HEK293 (cell line): ENCODE measurements around the gene TSBP1.
A peak's percentile ranks its signal among the peaks of the same experiment; 100 is the strongest.
"Not testable (repeated sequence)": the region's sequence is repeated elsewhere in the genome, so short reads cannot be mapped to it uniquely, and the experiment has no call there.

Experiments used
- CTCF ChIA-PET: fragments of 350-600 bp; formaldehyde crosslinking; extraction: SDS; loops from one replicate; lab custom pipeline; 2021; ENCODE audit warnings: antibody characterized with exemption; lab: Yijun Ruan, JAX
- POLR2A ChIA-PET: fragments of 300-600 bp; formaldehyde crosslinking; extraction: SDS; loops from one replicate; lab custom pipeline; 2020; ENCODE audit warnings: antibody characterized with exemption, inconsistent platforms; lab: Yijun Ruan, JAX
- H3K27ac ChIP-seq: fragments of 200-500 bp; sonication (Bioruptor generic); 2 replicates; pipeline ENCODE4 v1.5.1; 2014; ENCODE audit warnings: low read depth, low read length, control low read depth, inconsistent platforms; ENCODE audit errors: extremely low read depth
- H3K36me3 ChIP-seq, 2 experiments: fragments of 200-500 bp in 1 of 2; sonication (Bioruptor generic) in 1 of 2; 1 replicate in 1 of 2; 2 replicates in 1 of 2; pipeline ENCODE4 v1.5.1; 2014 to 2017; ENCODE audit warnings: inconsistent platforms in 2 of 2, low read length in 2 of 2; ENCODE audit not compliant: control insufficient read depth in 2 of 2, insufficient read depth in 1 of 2
- H3K4me1 ChIP-seq: fragments of 200-500 bp; sonication (Bioruptor generic); 2 replicates; pipeline ENCODE4 v1.5.1; 2014; ENCODE audit warnings: mild to moderate bottlenecking, low read length, inconsistent platforms; ENCODE audit not compliant: control insufficient read depth, insufficient read depth
- H3K4me3 ChIP-seq: 2 replicates; pipeline ENCODE4 v1.5.1; 2011; ENCODE audit warnings: low read depth, mild to moderate bottlenecking, control low read depth, low read length, moderate library complexity
- H3K9me3 ChIP-seq: fragments of 200-500 bp; sonication (Bioruptor generic); 2 replicates; pipeline ENCODE4 v1.5.1; 2014; ENCODE audit warnings: low read depth, low read length, inconsistent platforms; ENCODE audit not compliant: control insufficient read depth, insufficient read depth
- GFI1B ChIP-seq: fragments of 450-650 bp; formaldehyde crosslinking; IDR thresholded peaks from 2 replicates; pipeline ENCODE4 v1.5.1; 2016; ENCODE audit warnings: missing biosample characterization, missing genetic modification characterization
- GLIS1 ChIP-seq: fragments of 450-650 bp; formaldehyde crosslinking; IDR thresholded peaks from 2 replicates; pipeline ENCODE4 v1.5.1; 2016; ENCODE audit warnings: missing biosample characterization, missing genetic modification characterization
- HOXA7 ChIP-seq: sonication (generic); formaldehyde crosslinking; IDR thresholded peaks from 2 replicates; pipeline ENCODE4 v1.8.1; 2022; ENCODE audit warnings: missing genetic modification reagents, borderline replicate concordance
- IKZF3 ChIP-seq: fragments of 450-650 bp; IDR thresholded peaks from 2 replicates; pipeline ENCODE4 v1.5.0; 2018; ENCODE audit warnings: missing biosample characterization, mild to moderate bottlenecking, missing genetic modification characterization, moderate library complexity
- KLF8 ChIP-seq: fragments of 450-650 bp; formaldehyde crosslinking; IDR thresholded peaks from 2 replicates; pipeline ENCODE4 v1.5.1; 2016; ENCODE audit warnings: missing biosample characterization, missing genetic modification characterization
- OVOL3 ChIP-seq: fragments of 450-650 bp; formaldehyde crosslinking; IDR thresholded peaks from 2 replicates; pipeline ENCODE4 v1.5.1; 2016; ENCODE audit warnings: missing biosample characterization, missing genetic modification characterization
- SCRT1 ChIP-seq: fragments of 450-650 bp; formaldehyde crosslinking; IDR thresholded peaks from 2 replicates; pipeline ENCODE4 v1.5.1; 2016; ENCODE audit warnings: missing biosample characterization, missing genetic modification characterization, borderline replicate concordance
- SCRT2 ChIP-seq: fragments of 450-650 bp; formaldehyde crosslinking; IDR thresholded peaks from 2 replicates; pipeline ENCODE4 v1.5.1; 2016; ENCODE audit warnings: missing biosample characterization, missing genetic modification characterization
- TRIM28 ChIP-seq: IDR thresholded peaks from 2 replicates; pipeline ENCODE4 v1.6.1; 2011; ENCODE audit warnings: low read length, control low read depth, borderline replicate concordance
- ZBTB21 ChIP-seq: fragments of 450-650 bp; formaldehyde crosslinking; IDR thresholded peaks from 2 replicates; pipeline ENCODE4 v1.5.1; 2017; ENCODE audit warnings: missing biosample characterization, missing genetic modification characterization
- ZBTB7A ChIP-seq: fragments of 450-650 bp; formaldehyde crosslinking; IDR thresholded peaks from 2 replicates; pipeline ENCODE4 v1.5.1; 2016; ENCODE audit warnings: low read depth, missing biosample characterization, missing genetic modification characterization
- ZFP3 ChIP-seq: fragments of 450-650 bp; formaldehyde crosslinking; IDR thresholded peaks from 2 replicates; pipeline ENCODE4 v1.5.1; 2016; ENCODE audit warnings: low read depth, missing biosample characterization, missing genetic modification characterization
- ZFP69B ChIP-seq: fragments of 450-650 bp; formaldehyde crosslinking; IDR thresholded peaks from 2 replicates; pipeline ENCODE4 v1.5.1; 2016; ENCODE audit warnings: missing biosample characterization, missing genetic modification characterization
- ZNF114 ChIP-seq: fragments of 450-650 bp; formaldehyde crosslinking; IDR thresholded peaks from 2 replicates; pipeline ENCODE4 v1.5.0; 2017; ENCODE audit warnings: missing biosample characterization, missing genetic modification characterization
- ZNF133 ChIP-seq: fragments of 450-650 bp; formaldehyde crosslinking; IDR thresholded peaks from 2 replicates; pipeline ENCODE4 v1.5.1; 2016; ENCODE audit warnings: missing biosample characterization, missing genetic modification characterization
- ZNF140 ChIP-seq: fragments of 450-650 bp; formaldehyde crosslinking; IDR thresholded peaks from 2 replicates; pipeline ENCODE4 v1.5.1; 2016; ENCODE audit warnings: missing biosample characterization, missing genetic modification characterization
- ZNF146 ChIP-seq: fragments of 450-650 bp; formaldehyde crosslinking; IDR thresholded peaks from 2 replicates; pipeline ENCODE4 v1.5.1; 2016; ENCODE audit warnings: missing biosample characterization, missing genetic modification characterization
- ZNF16 ChIP-seq: fragments of 450-650 bp; formaldehyde crosslinking; IDR thresholded peaks from 2 replicates; pipeline ENCODE4 v1.5.1; 2016; ENCODE audit warnings: low read depth, missing biosample characterization, missing genetic modification characterization
- ZNF292 ChIP-seq: fragments of 450-650 bp; formaldehyde crosslinking; IDR thresholded peaks from 2 replicates; pipeline ENCODE4 v1.5.1; 2016; ENCODE audit warnings: low read depth, missing biosample characterization, missing genetic modification characterization, borderline replicate concordance
- ZNF335 ChIP-seq: fragments of 450-650 bp; formaldehyde crosslinking; conservative IDR thresholded peaks from 2 replicates; pipeline ENCODE4 v1.5.1; 2016; ENCODE audit warnings: missing biosample characterization, missing genetic modification characterization
- ZNF350 ChIP-seq: fragments of 450-650 bp; formaldehyde crosslinking; IDR thresholded peaks from 2 replicates; pipeline ENCODE4 v1.5.0; 2017; ENCODE audit warnings: missing biosample characterization, mild to moderate bottlenecking, missing genetic modification characterization
- ZNF37A ChIP-seq: fragments of 450-650 bp; IDR thresholded peaks from 2 replicates; pipeline ENCODE4 v1.5.1; 2018; ENCODE audit warnings: missing biosample characterization, missing genetic modification characterization
- ZNF423 ChIP-seq: fragments of 450-650 bp; formaldehyde crosslinking; IDR thresholded peaks from 2 replicates; pipeline ENCODE4 v1.5.1; 2016; ENCODE audit warnings: missing biosample characterization, missing genetic modification characterization
- ZNF426 ChIP-seq: fragments of 450-650 bp; formaldehyde crosslinking; IDR thresholded peaks from 2 replicates; pipeline ENCODE4 v1.5.1; 2017; ENCODE audit warnings: missing biosample characterization, missing genetic modification characterization, mild to moderate bottlenecking, inconsistent platforms, moderate library complexity
- ZNF433 ChIP-seq: fragments of 450-650 bp; formaldehyde crosslinking; IDR thresholded peaks from 2 replicates; pipeline ENCODE4 v1.5.1; 2016; ENCODE audit warnings: missing biosample characterization, missing genetic modification characterization, low read depth
- ZNF510 ChIP-seq: fragments of 450-650 bp; formaldehyde crosslinking; IDR thresholded peaks from 2 replicates; pipeline ENCODE4 v1.5.1; 2018; ENCODE audit warnings: mild to moderate bottlenecking, missing genetic modification characterization, missing biosample characterization; ENCODE audit not compliant: insufficient replicate concordance
- ZNF558 ChIP-seq: fragments of 450-650 bp; formaldehyde crosslinking; IDR thresholded peaks from 2 replicates; pipeline ENCODE4 v1.5.1; 2016; ENCODE audit warnings: missing biosample characterization, missing genetic modification characterization
- ZNF707 ChIP-seq: fragments of 450-650 bp; formaldehyde crosslinking; IDR thresholded peaks from 2 replicates; pipeline ENCODE4 v1.5.1; 2016; ENCODE audit warnings: missing biosample characterization, missing genetic modification characterization
- TF ChIP-seq, protein P1 (sequence below): fragments of 450-650 bp; formaldehyde crosslinking; IDR thresholded peaks from 2 replicates; pipeline ENCODE4 v1.5.1; 2016; ENCODE audit warnings: missing biosample characterization, missing genetic modification characterization
- TF ChIP-seq, protein P2 (sequence below): fragments of 450-650 bp; formaldehyde crosslinking; IDR thresholded peaks from 2 replicates; pipeline ENCODE4 v1.5.1; 2016; ENCODE audit warnings: missing biosample characterization, missing genetic modification characterization
- TF ChIP-seq, protein P3 (sequence below): fragments of 450-650 bp; formaldehyde crosslinking; IDR thresholded peaks from 2 replicates; pipeline ENCODE4 v1.5.1; 2016; ENCODE audit warnings: missing biosample characterization, missing genetic modification characterization

TSBP1 gene

DNA sequence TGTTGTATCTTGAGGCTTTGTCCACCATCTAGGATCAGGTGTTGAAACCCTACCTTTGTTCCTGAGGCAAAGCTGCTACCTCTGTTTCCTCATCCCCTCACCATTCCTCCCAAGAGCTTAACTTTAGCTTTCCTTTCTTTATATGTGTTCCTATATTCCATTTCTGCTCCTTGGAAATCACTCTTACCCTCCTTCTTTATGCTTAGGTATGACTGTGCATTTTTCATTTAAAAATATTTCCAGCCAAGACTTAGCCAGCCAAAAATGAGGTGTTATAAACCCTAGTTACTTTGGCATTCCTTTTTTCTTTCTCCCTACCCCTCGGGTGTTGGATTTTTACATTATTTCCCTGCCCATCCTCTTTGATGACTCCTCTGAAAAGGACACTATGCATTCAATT lies 57.7 kb downstream of the TSBP1 start:
- Histone ChIP-seq H3K4me3 (no peak overlapping the region), H3K9me3 (no peaks in the 10 kb centered on the region), H3K27ac (no peak overlapping the region), H3K36me3 (no peaks in the 10 kb centered on the region), H3K4me1 (no peaks in the 10 kb centered on the region)
- TF ChIP-seq SCRT1 (tag by site-specific recombination) (no peak), TRIM28 (no peak), ZNF16 (tag by site-specific recombination) (no peak), ZFP3 (no peak), ZNF37A (no peak), ZNF140 (tag by site-specific recombination) (no peak), ZNF558 (tag by site-specific recombination) (no peak), ZBTB21 (no peak), ZNF146 (tag by site-specific recombination) (no peak), ZNF510 (tag by site-specific recombination) (no peak)
- TF ChIP-seq, protein P1, sequence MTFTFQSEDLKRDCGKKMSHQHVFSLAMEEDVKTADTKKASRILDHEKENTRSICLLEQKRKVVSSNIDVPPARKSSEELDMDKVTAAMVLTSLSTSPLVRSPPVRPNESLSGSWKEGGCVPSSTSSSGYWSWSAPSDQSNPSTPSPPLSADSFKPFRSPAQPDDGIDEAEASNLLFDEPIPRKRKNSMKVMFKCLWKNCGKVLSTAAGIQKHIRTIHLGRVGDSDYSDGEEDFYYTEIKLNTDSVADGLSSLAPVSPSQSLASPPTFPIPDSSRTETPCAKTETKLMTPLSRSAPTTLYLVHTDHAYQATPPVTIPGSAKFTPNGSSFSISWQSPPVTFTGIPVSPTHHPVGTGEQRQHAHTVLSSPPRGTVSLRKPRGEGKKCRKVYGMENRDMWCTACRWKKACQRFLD (tag by site-specific recombination): no peak
- TF ChIP-seq, protein P2, sequence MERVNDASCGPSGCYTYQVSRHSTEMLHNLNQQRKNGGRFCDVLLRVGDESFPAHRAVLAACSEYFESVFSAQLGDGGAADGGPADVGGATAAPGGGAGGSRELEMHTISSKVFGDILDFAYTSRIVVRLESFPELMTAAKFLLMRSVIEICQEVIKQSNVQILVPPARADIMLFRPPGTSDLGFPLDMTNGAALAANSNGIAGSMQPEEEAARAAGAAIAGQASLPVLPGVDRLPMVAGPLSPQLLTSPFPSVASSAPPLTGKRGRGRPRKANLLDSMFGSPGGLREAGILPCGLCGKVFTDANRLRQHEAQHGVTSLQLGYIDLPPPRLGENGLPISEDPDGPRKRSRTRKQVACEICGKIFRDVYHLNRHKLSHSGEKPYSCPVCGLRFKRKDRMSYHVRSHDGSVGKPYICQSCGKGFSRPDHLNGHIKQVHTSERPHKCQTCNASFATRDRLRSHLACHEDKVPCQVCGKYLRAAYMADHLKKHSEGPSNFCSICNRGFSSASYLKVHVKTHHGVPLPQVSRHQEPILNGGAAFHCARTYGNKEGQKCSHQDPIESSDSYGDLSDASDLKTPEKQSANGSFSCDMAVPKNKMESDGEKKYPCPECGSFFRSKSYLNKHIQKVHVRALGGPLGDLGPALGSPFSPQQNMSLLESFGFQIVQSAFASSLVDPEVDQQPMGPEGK (tag by site-specific recombination): no peak
- ChIA-PET CTCF (interaction anchor here (0.7 to 2.7 kb wide), 2 partner anchors 59 to 99 kb away, joined by 3 to 8 read pairs; no protein-coding TSS in a partner anchor), POLR2A (no interaction called here)

DNA sequence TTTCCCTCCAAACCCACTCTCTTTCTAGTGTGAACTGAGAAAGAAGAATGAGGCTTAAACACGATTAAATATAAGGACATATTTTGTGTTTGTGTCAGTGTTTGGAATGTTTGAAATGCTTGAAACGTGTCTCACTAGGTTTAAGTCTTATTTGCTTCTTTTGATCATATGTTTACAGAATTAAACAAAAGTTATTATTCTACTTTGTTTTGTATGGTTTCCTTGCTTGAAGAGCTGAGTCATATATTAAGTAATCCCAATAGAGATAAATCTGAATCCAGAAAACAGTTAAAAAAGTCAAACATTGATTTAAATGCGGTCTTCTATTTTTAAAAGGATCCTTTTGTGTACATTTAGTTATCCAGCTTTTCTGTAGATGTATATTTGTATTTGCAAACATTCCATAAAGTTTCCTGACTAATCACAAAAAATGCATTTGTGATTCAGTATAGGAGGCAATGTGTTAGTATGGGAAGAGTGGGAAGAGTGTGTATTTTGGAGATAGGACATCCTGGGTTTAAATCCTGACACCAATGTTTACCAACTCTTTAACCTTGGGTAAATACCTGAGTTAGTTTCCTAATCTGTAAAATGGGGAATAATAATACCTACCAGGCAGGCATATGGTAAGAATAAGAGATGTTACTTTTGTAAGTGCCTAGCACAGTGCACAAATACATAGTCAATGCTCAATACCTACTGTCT lies 72.9 kb downstream of the TSBP1 start:
- CTCF ChIA-PET: interaction anchor here (0.5 kb wide), 1 partner anchor 854 kb away, joined by 3 read pairs; no protein-coding TSS in a partner anchor
- POLR2A ChIA-PET: no interaction called here

DNA sequence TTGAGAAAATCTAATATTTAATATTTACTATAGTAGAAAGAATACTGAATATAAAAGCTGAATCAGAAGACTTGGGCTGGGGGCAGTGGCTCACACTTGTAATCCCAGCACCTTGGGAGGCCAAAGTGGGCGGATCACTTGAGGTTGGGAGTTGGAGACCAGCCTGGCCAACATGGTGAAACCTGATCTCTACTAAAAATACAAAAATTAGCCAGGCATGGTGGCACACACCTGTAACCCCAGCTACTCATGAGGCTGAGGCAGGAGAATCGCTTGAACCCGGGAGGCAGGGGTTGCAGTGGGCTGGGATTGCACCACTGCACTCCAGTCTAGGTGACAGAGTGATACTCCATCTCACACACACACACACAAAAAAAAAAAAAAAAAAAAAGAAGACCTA lies 76.7 kb downstream of the TSBP1 start:
- H3K36me3 ChIP-seq, CTCF ChIA-PET, H3K9me3 ChIP-seq, POLR2A ChIA-PET, H3K4me3 ChIP-seq, H3K4me1 ChIP-seq, H3K27ac ChIP-seq: not testable (repeated sequence)
- peak; percentile 85 for TF ChIP-seq SCRT1 (tag by site-specific recombination)
- TF ChIP-seq SCRT2 (tag by site-specific recombination): peak; percentile 64
- peak; percentile 77 for TF ChIP-seq GLIS1 (tag by site-specific recombination)

More for the DNA sequence above, 72.9 kb downstream of the TSBP1 start:
- TF ChIP-seq KLF8 (tag by site-specific recombination) (no peak), ZNF423 (tag by site-specific recombination) (no peak), ZFP69B (tag by site-specific recombination) (no peak), ZNF133 (tag by site-specific recombination) (no peak), IKZF3 (no peak), OVOL3 (tag by site-specific recombination) (no peak), ZNF433 (tag by site-specific recombination) (no peak), ZNF292 (tag by site-specific recombination) (no peak), ZNF335 (no peak), ZNF350 (tag by site-specific recombination) (no peak), ZNF707 (tag by site-specific recombination) (no peak), HOXA7 (CRISPR knock-in tag) (no peak), ZNF426 (tag by site-specific recombination) (no peak), ZBTB7A (no peak), GFI1B (tag by site-specific recombination) (no peak), ZNF114 (tag by site-specific recombination) (no peak)
- TF ChIP-seq, protein P3, sequence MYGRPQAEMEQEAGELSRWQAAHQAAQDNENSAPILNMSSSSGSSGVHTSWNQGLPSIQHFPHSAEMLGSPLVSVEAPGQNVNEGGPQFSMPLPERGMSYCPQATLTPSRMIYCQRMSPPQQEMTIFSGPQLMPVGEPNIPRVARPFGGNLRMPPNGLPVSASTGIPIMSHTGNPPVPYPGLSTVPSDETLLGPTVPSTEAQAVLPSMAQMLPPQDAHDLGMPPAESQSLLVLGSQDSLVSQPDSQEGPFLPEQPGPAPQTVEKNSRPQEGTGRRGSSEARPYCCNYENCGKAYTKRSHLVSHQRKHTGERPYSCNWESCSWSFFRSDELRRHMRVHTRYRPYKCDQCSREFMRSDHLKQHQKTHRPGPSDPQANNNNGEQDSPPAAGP (tag by site-specific recombination): no peak
- H3K4me1 ChIP-seq: no peaks in the 10 kb centered on the region; the same call in 1 of the 2 replicates
- H3K4me3 ChIP-seq: no peak overlapping the region
- no peaks in the 10 kb centered on the region for H3K36me3 ChIP-seq
- H3K27ac ChIP-seq: no peak overlapping the region
- H3K9me3 ChIP-seq: no peaks in the 10 kb centered on the region
